IMR-90 (cell line): ENCODE data around the gene PGD. TPM values are rescaled to one million over a fixed set of nuclear protein-coding genes. Genes with fewer than 3 reads are reported as not detected.

Source experiments
- ATAC-seq: fragments of 200-7000 bp; cut with Tn5 transposase; 2 replicates; pipeline ENCODE4 v1.9.1; 2020; ENCODE audit warnings: low read depth, mild to moderate bottlenecking, moderate library complexity
- BruUV-seq: library from RNA; stranded (reverse); fragments of 400-500 nt; replicated peaks from 2 replicates; lab custom pipeline; 2021; lab: Mats Ljungman, UMichigan
- CTCF ChIA-PET: fragments of 300-600 bp; formaldehyde crosslinking; extraction: SDS; loops from one replicate; lab custom pipeline; 2021; ENCODE audit warnings: antibody characterized with exemption; lab: Yijun Ruan, JAX
- POLR2A ChIA-PET: fragments of 300-600 bp; sonication (Branson Sonifier 250); formaldehyde crosslinking; loops from one replicate; lab custom pipeline; 2022; ENCODE audit warnings: antibody characterized with exemption; ENCODE audit not compliant: unreplicated experiment; lab: Charles Lee
- DNase-seq: peaks from one replicate; pipeline ENCODE4 v3.0.0; 2013
- H2AFZ ChIP-seq: replicated peaks from 2 replicates; pipeline ENCODE3; 2013; ENCODE audit warnings: low read length, mild to moderate bottlenecking; ENCODE audit not compliant: poor library complexity
- H2AK5ac ChIP-seq: 2 replicates; pipeline ENCODE4 v1.6.1; 2013; ENCODE audit warnings: low read depth, low read length, inconsistent platforms
- H2AK9ac ChIP-seq: replicated peaks from 2 replicates; pipeline ENCODE3; 2013; ENCODE audit warnings: mild to moderate bottlenecking, low read depth, low read length, moderate library complexity; ENCODE audit not compliant: poor library complexity
- H2BK120ac ChIP-seq: 2 replicates; pipeline ENCODE4 v1.6.1; 2013; ENCODE audit warnings: low read depth, low read length, inconsistent platforms
- H2BK15ac ChIP-seq: 3 replicates; pipeline ENCODE4 v1.6.1; 2013; ENCODE audit warnings: low read depth, low read length, inconsistent platforms
- H2BK20ac ChIP-seq: 2 replicates; pipeline ENCODE4 v1.6.1; 2013; ENCODE audit warnings: low read depth, mild to moderate bottlenecking, inconsistent platforms, low read length, moderate library complexity
- H2BK5ac ChIP-seq: 2 replicates; pipeline ENCODE4 v1.6.1; 2013; ENCODE audit warnings: mild to moderate bottlenecking, low read depth, low read length, inconsistent platforms; ENCODE audit not compliant: poor library complexity, severe bottlenecking
- H3K14ac ChIP-seq: replicated peaks from 2 replicates; pipeline ENCODE4 v1.6.1; 2013; ENCODE audit warnings: low read depth, low read length, inconsistent platforms
- H3K18ac ChIP-seq: 2 replicates; pipeline ENCODE4 v1.6.1; 2013; ENCODE audit warnings: low read depth, low read length, control low read depth
- H3K23ac ChIP-seq: 2 replicates; pipeline ENCODE4 v1.6.1; 2013; ENCODE audit warnings: low read depth, low read length, inconsistent platforms
- H3K27ac ChIP-seq: 2 replicates; pipeline ENCODE4 v1.5.1; 2013; ENCODE audit warnings: mild to moderate bottlenecking, control low read depth, low read length; ENCODE audit not compliant: insufficient read depth
- H3K27me3 ChIP-seq: 2 replicates; pipeline ENCODE4 v1.6.1; 2013; ENCODE audit warnings: low read length; ENCODE audit not compliant: control insufficient read depth, insufficient read depth
- H3K36me3 ChIP-seq: 2 replicates; pipeline ENCODE4 v1.6.1; 2013; ENCODE audit warnings: low read length, mixed read lengths; ENCODE audit not compliant: control insufficient read depth, insufficient read depth
- H3K4ac ChIP-seq: 2 replicates; pipeline ENCODE4 v1.6.1; 2013; ENCODE audit warnings: low read depth, low read length, inconsistent platforms
- H3K4me1 ChIP-seq: 2 replicates; pipeline ENCODE4 v1.6.1; 2013; ENCODE audit warnings: low read length, mixed read lengths; ENCODE audit not compliant: control insufficient read depth, insufficient read depth
- H3K4me2 ChIP-seq: 2 replicates; pipeline ENCODE4 v1.6.1; 2013; ENCODE audit warnings: low read depth, mild to moderate bottlenecking, control low read depth, low read length, moderate library complexity
- H3K4me3 ChIP-seq: 2 replicates; pipeline ENCODE4 v1.5.1; 2013; ENCODE audit warnings: low read depth, mild to moderate bottlenecking, control low read depth, low read length, moderate library complexity; ENCODE audit not compliant: insufficient read depth
- H3K56ac ChIP-seq: 2 replicates; pipeline ENCODE4 v1.6.1; 2013; ENCODE audit warnings: low read length, inconsistent platforms; ENCODE audit not compliant: insufficient read depth; ENCODE audit errors: extremely low read depth
- H3K79me1 ChIP-seq, 2 experiments: 2 replicates each; pipeline ENCODE4 v1.6.1; 2013; ENCODE audit warnings: low read length in 2 of 2, inconsistent platforms in 1 of 2, low read depth in 1 of 2
- H3K9ac ChIP-seq: 2 replicates; pipeline ENCODE4 v1.6.1; 2013; ENCODE audit warnings: low read depth, low read length, control low read depth
- H3K9me1 ChIP-seq: 2 replicates; pipeline ENCODE4 v1.6.1; 2013; ENCODE audit warnings: low read length, inconsistent platforms; ENCODE audit not compliant: insufficient read depth
- H3K9me3 ChIP-seq: 2 replicates; pipeline ENCODE4 v1.6.1; 2013; ENCODE audit warnings: low read length; ENCODE audit not compliant: control insufficient read depth, insufficient read depth
- H4K20me1 ChIP-seq: 2 replicates; pipeline ENCODE4 v1.6.1; 2013; ENCODE audit warnings: low read length, inconsistent platforms; ENCODE audit not compliant: insufficient read depth
- H4K5ac ChIP-seq: 2 replicates; pipeline ENCODE4 v1.6.1; 2013; ENCODE audit warnings: mild to moderate bottlenecking, low read depth, low read length, control low read depth
- H4K8ac ChIP-seq, 2 experiments: 2 replicates each; pipeline ENCODE4 v1.6.1; 2013; ENCODE audit warnings: low read depth in 2 of 2, low read length in 2 of 2, control low read depth in 1 of 2, inconsistent platforms in 1 of 2
- H4K91ac ChIP-seq: 2 replicates; pipeline ENCODE4 v1.6.1; 2013; ENCODE audit warnings: low read depth, low read length, inconsistent platforms; ENCODE audit not compliant: insufficient read depth
- BHLHE40 ChIP-seq: fragments of 150-350 bp; IDR thresholded peaks from 2 replicates; pipeline ENCODE4 v1.6.1; 2016; ENCODE audit warnings: mild to moderate bottlenecking, low read depth, low read length
- CTCF ChIP-seq: conservative IDR thresholded peaks from 2 replicates; pipeline ENCODE4 v1.5.1; 2012; ENCODE audit warnings: mild to moderate bottlenecking, low read depth, low read length, improper control_type of control experiment
- MAFK ChIP-seq: IDR thresholded peaks from 2 replicates; pipeline ENCODE4 v1.6.1; 2012; ENCODE audit warnings: low read depth, low read length, improper control_type of control experiment
- WGBS, 2 experiments: methylation state at CpG; one replicate each; pipeline versions ENCODE4 v1.1.5 to v1.1.7; 2013; ENCODE audit warnings: missing lambda C conversion rate in 2 of 2; ENCODE audit not compliant: insufficient read length in 1 of 2; ENCODE audit errors: extremely low coverage in 2 of 2; 5-methylcytosine and 5-hydroxymethylcytosine counted together
- dilution Hi-C: fragments of 300-500 bp; cut with HindIII; formaldehyde crosslinking; loops from one replicate; pipeline ENCODE4 v1.14.3; 2018; ENCODE audit warnings: low sequenced_read_pairs; ENCODE audit not compliant: unreplicated experiment
- in situ Hi-C: fragments of 300-500 bp; cut with MboI; formaldehyde crosslinking; loops from 3 replicates; pipeline ENCODE4 v1.14.3; 2019; ENCODE audit warnings: low sequenced_read_pairs, inconsistent platforms, mixed read lengths
- intact Hi-C: fragments of 100-400 bp; cut with micrococcal nuclease; formaldehyde crosslinking; loops from 2 replicates; pipeline ENCODE4 v1.10.0; 2022
- polyA plus RNA-seq, 3 experiments: library from polyadenylated mRNA; depleted of rRNA; stranded (reverse); fragments of >200 nt; gene quantifications; 2 replicates each; pipeline ENCODE4 v1.2.3, GENCODE V29; 2012; ENCODE audit warnings: low replicate concordance in 1 of 3
- total RNA-seq: library from RNA; depleted of rRNA; stranded (reverse); fragments of >200 nt; gene quantifications from 2 replicates; pipeline ENCODE4 v1.2.3, GENCODE V29; 2012

Gene PGD
- total and polyA plus RNA-seq, 2 of the 4 experiments (the other 2 are of a cell fraction), result 118 to 216 TPM

DNA sequence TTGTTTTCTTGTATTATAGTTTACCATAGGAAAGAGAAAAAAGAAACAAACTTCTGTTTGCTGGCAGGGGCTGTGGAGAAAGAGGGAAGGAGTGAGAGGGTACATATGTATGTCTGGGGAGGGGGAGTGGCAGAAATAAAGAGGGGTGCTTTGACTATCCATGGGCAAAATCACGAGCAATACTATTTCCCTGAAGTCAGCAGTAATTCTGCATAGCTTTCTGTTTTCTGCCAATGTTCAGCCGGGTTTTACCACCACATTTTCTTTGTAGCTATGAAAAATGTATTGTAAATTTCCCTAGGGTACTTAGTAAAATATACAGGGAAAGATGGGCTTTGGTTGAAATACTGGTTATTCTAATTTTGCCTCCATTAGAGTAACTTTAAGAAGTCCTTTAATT lies 45.2 kb upstream of the PGD start:
- Histone ChIP-seq H3K56ac (no peak overlapping the region), H3K79me1 (no peaks in the 10 kb centered on the region), H3K18ac (no peak overlapping the region), H3K14ac (no peak overlapping the region), H3K4me3 (no peak overlapping the region), H2BK5ac (no peak overlapping the region), H3K4ac (no peak overlapping the region), H3K27me3 (no peaks in the 10 kb centered on the region), H2BK120ac (no peak overlapping the region), H4K5ac (no peak overlapping the region), H3K4me1 (no peaks in the 10 kb centered on the region), H4K8ac (no peak overlapping the region), H4K91ac (no peak overlapping the region), H2BK15ac (no peak overlapping the region), H3K4me2 (no peak overlapping the region), H2AK5ac (no peak overlapping the region), H3K27ac (no peak overlapping the region), H2AFZ (no peak overlapping the region), H3K9me1 (no peaks in the 10 kb centered on the region), H3K9me3 (no peaks in the 10 kb centered on the region), H3K23ac (no peak overlapping the region), H4K20me1 (no peaks in the 10 kb centered on the region), H3K36me3 (peaks cover 4% of the 10 kb centered on the region), H2AK9ac (no peak overlapping the region), H2BK20ac (no peak overlapping the region), H3K9ac (no peak overlapping the region)
- TF ChIP-seq MAFK (peak; percentile 60), BHLHE40 (no peak), CTCF (no peak)
- intact Hi-C loops, result no loop called here
- ChIA-PET POLR2A (no interaction called here), CTCF (no interaction called here)
- BruUV-seq, result no TSS peak
- dilution Hi-C loops, result no loop called here
- no peak for DNase-seq
- WGBS, 2 experiments, result no CpG with 5 or more reads among the region's 2 CpGs
- in situ Hi-C loops, result no loop called here
- ATAC-seq, result no peak
